ENCODE data around the gene FKBP14.

DNA sequence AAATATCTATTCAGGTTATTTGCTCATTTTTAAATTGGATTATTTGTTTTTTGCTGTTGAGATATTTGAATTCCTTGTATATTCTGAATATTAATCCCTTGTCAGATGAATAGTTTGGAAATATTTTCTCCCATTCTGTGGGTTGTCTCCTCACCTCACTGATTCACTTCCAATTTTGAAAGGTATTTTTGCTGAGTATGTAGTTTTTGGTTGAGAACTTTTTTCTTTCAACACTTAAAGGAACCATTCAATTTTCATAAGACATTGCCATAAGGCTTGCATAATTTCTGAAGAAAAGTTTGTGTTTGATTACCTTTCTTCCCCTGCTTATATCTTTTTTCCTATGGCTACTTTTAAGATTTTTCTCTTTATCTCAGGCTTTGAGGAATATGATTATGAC, 28.0 kb downstream of the FKBP14 start:
- TF ChIP-seq, protein P1, sequence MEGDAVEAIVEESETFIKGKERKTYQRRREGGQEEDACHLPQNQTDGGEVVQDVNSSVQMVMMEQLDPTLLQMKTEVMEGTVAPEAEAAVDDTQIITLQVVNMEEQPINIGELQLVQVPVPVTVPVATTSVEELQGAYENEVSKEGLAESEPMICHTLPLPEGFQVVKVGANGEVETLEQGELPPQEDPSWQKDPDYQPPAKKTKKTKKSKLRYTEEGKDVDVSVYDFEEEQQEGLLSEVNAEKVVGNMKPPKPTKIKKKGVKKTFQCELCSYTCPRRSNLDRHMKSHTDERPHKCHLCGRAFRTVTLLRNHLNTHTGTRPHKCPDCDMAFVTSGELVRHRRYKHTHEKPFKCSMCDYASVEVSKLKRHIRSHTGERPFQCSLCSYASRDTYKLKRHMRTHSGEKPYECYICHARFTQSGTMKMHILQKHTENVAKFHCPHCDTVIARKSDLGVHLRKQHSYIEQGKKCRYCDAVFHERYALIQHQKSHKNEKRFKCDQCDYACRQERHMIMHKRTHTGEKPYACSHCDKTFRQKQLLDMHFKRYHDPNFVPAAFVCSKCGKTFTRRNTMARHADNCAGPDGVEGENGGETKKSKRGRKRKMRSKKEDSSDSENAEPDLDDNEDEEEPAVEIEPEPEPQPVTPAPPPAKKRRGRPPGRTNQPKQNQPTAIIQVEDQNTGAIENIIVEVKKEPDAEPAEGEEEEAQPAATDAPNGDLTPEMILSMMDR (conservative IDR thresholded peaks at IDR 0.05; ENCODE audit: low read depth in 2 of 2) = no peak
- TF ChIP-seq REST (IDR thresholded peaks at IDR 0.05; ENCODE audit: unreplicated experiment) (no peak), EZH2 (IDR thresholded peaks at IDR 0.05; ENCODE audit: low read depth, unreplicated experiment) (no peak), EZH2phosphoT487 (IDR thresholded peaks at IDR 0.05; ENCODE audit: unreplicated experiment) (no peak)
